DND-41 (cell line): ENCODE results near the gene LACTBL1.
"Not testable (repeated sequence)": the region's sequence is repeated elsewhere in the genome, so short reads cannot be mapped to it uniquely, and the experiment has no call there.

ENCODE experiments used
- ATAC-seq: fragments of 200-7000 bp; cut with Tn5 transposase; 3 replicates; pipeline ENCODE4 v1.9.1; 2021; ENCODE audit warnings: low read depth; ENCODE audit not compliant: insufficient read depth
- DNase-seq: peaks from one replicate; pipeline ENCODE4 v3.0.0-alpha.2; 2020
- H2AFZ ChIP-seq: 2 replicates; pipeline ENCODE4 v1.6.0; 2012; ENCODE audit warnings: low read depth, low read length
- H3K27ac ChIP-seq: 2 replicates; pipeline ENCODE4 v1.5.1; 2012; ENCODE audit warnings: low read length, inconsistent platforms
- H3K27me3 ChIP-seq: fragments of 200-600 bp; sonication (generic); 2 replicates; pipeline ENCODE4 v1.6.0; 2012; ENCODE audit warnings: low read length, mild to moderate bottlenecking, inconsistent platforms; ENCODE audit not compliant: insufficient read depth, poor library complexity
- H3K36me3 ChIP-seq: 2 replicates; pipeline ENCODE4 v1.5.1; 2012; ENCODE audit warnings: low read length, inconsistent platforms; ENCODE audit not compliant: insufficient read depth
- H3K4me1 ChIP-seq: 2 replicates; pipeline ENCODE4 v1.5.1; 2012; ENCODE audit warnings: mild to moderate bottlenecking, low read length; ENCODE audit not compliant: insufficient read depth
- H3K4me2 ChIP-seq: 2 replicates; pipeline ENCODE4 v1.6.0; 2012; ENCODE audit warnings: mild to moderate bottlenecking, moderate library complexity, low read length, inconsistent platforms; ENCODE audit not compliant: insufficient read depth
- H3K4me3 ChIP-seq, 2 experiments: fragments of 200-600 bp in 1 of 2; shearing (Covaris generic) in 1 of 2; 2 replicates each; pipeline ENCODE4 v1.5.1; 2012 to 2016; ENCODE audit warnings: inconsistent platforms in 2 of 2, low read length in 2 of 2, mild to moderate bottlenecking in 2 of 2, low read depth in 1 of 2, moderate library complexity in 1 of 2
- H3K79me2 ChIP-seq: 2 replicates; pipeline ENCODE4 v1.6.0; 2012; ENCODE audit warnings: low read length, inconsistent platforms; ENCODE audit not compliant: insufficient read depth
- H3K9ac ChIP-seq: 2 replicates; pipeline ENCODE4 v1.6.0; 2012; ENCODE audit warnings: low read depth, mild to moderate bottlenecking, inconsistent platforms, low read length, moderate library complexity
- H3K9me3 ChIP-seq: 2 replicates; pipeline ENCODE4 v1.5.1; 2012; ENCODE audit warnings: low read length, moderate library complexity, mild to moderate bottlenecking, inconsistent platforms; ENCODE audit not compliant: insufficient read depth, severe bottlenecking
- H4K20me1 ChIP-seq: 2 replicates; pipeline ENCODE4 v1.6.0; 2012; ENCODE audit warnings: low read length; ENCODE audit not compliant: insufficient read depth
- CTCF ChIP-seq: IDR thresholded peaks from 2 replicates; pipeline ENCODE4 v1.5.1; 2012; ENCODE audit warnings: borderline replicate concordance, low read length, moderate library complexity, mild to moderate bottlenecking; ENCODE audit not compliant: poor library complexity, severe bottlenecking; ENCODE audit errors: extremely low read depth
- EZH2 ChIP-seq: IDR thresholded peaks from 3 replicates; pipeline ENCODE4 v1.6.1; 2012; ENCODE audit warnings: borderline replicate concordance, low read depth, mild to moderate bottlenecking, moderate library complexity, low read length, inconsistent platforms; ENCODE audit not compliant: severe bottlenecking

Gene LACTBL1

GRCh38 chr1:23013657-23014056 is 41.0 kb upstream of the LACTBL1 start:
- Histone ChIP-seq H3K4me1 (peaks cover 7% of the 10 kb centered on the region), H3K4me2 (no peak overlapping the region), H3K4me3 (no peak overlapping the region), H2AFZ (no peak overlapping the region), H3K36me3 (no peaks in the 10 kb centered on the region), H3K27ac (no peak overlapping the region), H3K27me3 (no peaks in the 10 kb centered on the region), H3K79me2 (no peaks in the 10 kb centered on the region), H3K9me3 (no peaks in the 10 kb centered on the region), H4K20me1 (no peaks in the 10 kb centered on the region), H3K9ac (no peak overlapping the region)
- TF ChIP-seq EZH2 (no peak), CTCF (no peak)
- no peak for ATAC-seq
- DNase-seq: no peak

DNA sequence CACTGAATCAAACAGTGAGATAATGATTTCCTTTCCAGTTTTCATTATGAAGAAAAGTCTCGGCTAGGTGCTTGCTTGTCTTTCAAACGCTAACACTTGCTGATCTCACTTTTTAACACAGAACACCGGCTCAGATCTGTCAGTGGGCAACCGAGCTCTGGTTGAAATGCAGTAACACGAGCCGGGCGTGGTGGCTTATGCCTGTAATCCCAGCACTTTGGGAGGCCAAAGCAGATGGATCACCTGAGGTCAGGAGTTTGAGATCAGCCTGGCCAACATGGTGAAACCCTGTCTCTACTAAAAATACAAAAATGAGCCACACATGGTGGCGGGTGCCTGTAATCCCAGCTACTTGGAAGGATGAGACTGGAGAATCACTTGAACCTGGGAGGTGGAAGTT is 37.4 kb upstream of the LACTBL1 start:
- H3K4me2 ChIP-seq, H2AFZ ChIP-seq, H3K9me3 ChIP-seq, DNase-seq, H3K79me2 ChIP-seq, H4K20me1 ChIP-seq, H3K4me3 ChIP-seq, ATAC-seq, H3K27ac ChIP-seq, H3K27me3 ChIP-seq, H3K4me1 ChIP-seq, H3K36me3 ChIP-seq, H3K9ac ChIP-seq: not testable (repeated sequence)

GRCh38 chr1:23008901-23009300 is 36.2 kb upstream of the LACTBL1 start:
- no peak overlapping the region for H3K9ac ChIP-seq
- no peak overlapping the region for H2AFZ ChIP-seq
- H4K20me1 ChIP-seq: no peaks in the 10 kb centered on the region
- H3K79me2 ChIP-seq: no peaks in the 10 kb centered on the region
- TF ChIP-seq EZH2 (no peak), CTCF (no peak)
- H3K9me3 ChIP-seq: no peaks in the 10 kb centered on the region
- H3K27ac ChIP-seq: no peak overlapping the region
- no peak overlapping the region for H3K4me3 ChIP-seq
- no peaks in the 10 kb centered on the region for H3K4me1 ChIP-seq
- ATAC-seq (no peak), DNase-seq (no peak)
- no peaks in the 10 kb centered on the region for H3K36me3 ChIP-seq
- no peaks in the 10 kb centered on the region for H3K27me3 ChIP-seq
- H3K4me2 ChIP-seq: no peak overlapping the region

- ATAC-seq: no peak
- H3K9me3 ChIP-seq: no peaks in the 10 kb centered on the region
- H2AFZ ChIP-seq: no peak overlapping the region
Observed at GRCh38 chr1:23007106-23007505, 34.4 kb upstream of the LACTBL1 start.

DNA sequence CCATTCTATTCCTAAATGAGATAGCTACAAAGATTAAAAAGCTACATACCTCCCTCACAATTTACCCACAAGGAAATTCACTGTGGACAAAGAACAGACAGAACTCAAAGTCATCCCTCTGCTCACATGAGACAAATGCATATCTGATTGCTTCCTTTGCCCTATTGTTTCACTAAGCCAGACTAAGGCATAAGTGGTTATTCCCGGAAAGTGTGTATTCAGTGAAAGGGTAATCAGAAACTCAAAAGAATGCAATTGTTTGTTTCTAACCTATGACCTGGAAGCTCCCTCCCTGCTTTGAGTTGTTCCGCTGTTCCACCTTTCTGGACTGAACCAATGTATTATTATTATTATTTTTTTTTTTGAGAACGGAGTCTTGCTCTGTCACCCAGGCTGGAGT is 32.1 kb upstream of the LACTBL1 start:
- H2AFZ ChIP-seq, ATAC-seq, H3K36me3 ChIP-seq, H4K20me1 ChIP-seq, H3K4me1 ChIP-seq, H3K27ac ChIP-seq, H3K9ac ChIP-seq, DNase-seq, H3K9me3 ChIP-seq, H3K4me2 ChIP-seq, H3K27me3 ChIP-seq, H3K4me3 ChIP-seq, H3K79me2 ChIP-seq: not testable (repeated sequence)

More at GRCh38 chr1:23007106-23007505, 34.4 kb upstream of the LACTBL1 start:
- Histone ChIP-seq H3K79me2 (no peaks in the 10 kb centered on the region), H3K27me3 (no peaks in the 10 kb centered on the region), H3K9ac (no peak overlapping the region), H3K4me1 (no peaks in the 10 kb centered on the region), H4K20me1 (no peaks in the 10 kb centered on the region), H3K4me3 (no peak overlapping the region), H3K27ac (no peak overlapping the region), H3K4me2 (no peak overlapping the region), H3K36me3 (no peaks in the 10 kb centered on the region)
- no peak for DNase-seq
- TF ChIP-seq EZH2 (no peak), CTCF (no peak)
